GM12891 (cell line): ENCODE measurements around the gene SMC6.

Experiments
- DNase-seq: peaks from one replicate; pipeline ENCODE4 v3.0.0; 2011; ENCODE audit warnings: low spot score; ENCODE audit not compliant: insufficient read length
- FAIRE-seq: peaks from 2 replicates; lab custom pipeline; 2011; peaks lifted over from hg19 to GRCh38; lab: Jason Lieb, UNC
- PAX5 ChIP-seq: IDR thresholded peaks from 2 replicates; pipeline ENCODE4 v1.6.1; 2011; ENCODE audit warnings: low read length, moderate library complexity, mild to moderate bottlenecking; ENCODE audit not compliant: insufficient read depth, severe bottlenecking
- POLR2A ChIP-seq: IDR thresholded peaks from 2 replicates; pipeline ENCODE4 v1.6.1; 2011; ENCODE audit warnings: low read depth, low read length, control low read depth
- POLR2AphosphoS5 ChIP-seq: IDR thresholded peaks from 2 replicates; pipeline ENCODE4 v1.6.1; 2011; ENCODE audit warnings: low read depth, low read length, control low read depth
- POU2F2 ChIP-seq: IDR thresholded peaks from 2 replicates; pipeline ENCODE4 v1.6.1; 2011; ENCODE audit warnings: low read depth, mild to moderate bottlenecking, control low read depth, low read length, moderate library complexity
- SPI1 ChIP-seq: IDR thresholded peaks from 2 replicates; pipeline ENCODE4 v1.6.1; 2011; ENCODE audit warnings: low read depth, low read length, control low read depth
- TAF1 ChIP-seq: IDR thresholded peaks from 2 replicates; pipeline ENCODE4 v1.6.1; 2011; ENCODE audit warnings: low read depth, low read length, control low read depth

SMC6 gene

DNA sequence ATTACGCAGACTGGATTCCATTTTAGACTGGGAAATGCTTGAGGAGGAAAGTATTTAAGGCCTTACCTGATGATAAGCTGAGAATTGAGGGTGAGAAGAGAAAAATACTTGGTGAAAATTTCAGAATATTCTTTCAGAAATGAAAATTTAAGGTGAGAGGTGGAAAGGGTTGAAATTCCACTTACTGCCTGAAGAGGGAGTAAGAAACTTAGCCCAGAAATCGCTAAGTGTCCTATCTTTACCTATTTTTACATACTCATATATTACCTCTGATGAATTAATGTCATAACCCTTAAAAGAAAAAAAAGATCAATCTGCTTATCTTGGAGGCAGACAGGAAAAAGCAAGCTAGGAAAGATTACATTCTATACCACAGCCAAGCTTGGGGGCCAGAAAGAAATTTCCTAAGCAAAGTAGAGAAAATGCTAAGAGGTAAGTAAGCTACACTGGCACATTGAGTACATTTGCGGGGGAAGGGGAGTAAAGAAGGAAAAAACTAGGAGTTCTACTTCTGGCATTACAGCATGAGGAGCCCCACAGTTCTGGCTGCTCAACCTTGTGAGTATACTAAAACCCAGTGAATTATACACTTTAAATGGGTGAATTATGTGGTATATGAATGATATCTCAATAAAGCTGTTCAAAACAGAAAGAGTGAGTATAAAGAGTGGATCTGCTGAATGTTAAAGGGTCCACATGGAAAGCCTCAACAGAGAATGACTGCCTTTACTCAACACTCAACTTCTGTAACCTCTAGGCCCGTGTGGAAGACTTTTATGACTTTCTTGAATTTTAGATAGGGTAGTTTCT, 33.8 kb downstream of the SMC6 start:
- TF ChIP-seq POU2F2 (no peak), TAF1 (no peak), POLR2A (no peak), POLR2AphosphoS5 (no peak), PAX5 (no peak), SPI1 (no peak)
- DNase-seq = no peak
- peak; percentile 45 for FAIRE-seq

- no peak for TF ChIP-seq POLR2AphosphoS5
- TF ChIP-seq POLR2A = no peak
- TF ChIP-seq PAX5 = no peak
- DNase-seq = no peak
- no peak for FAIRE-seq
Measured at GRCh38 chr2:17718689-17719088, 34.9 kb downstream of the SMC6 start.

- no peak for DNase-seq
- no peak for TF ChIP-seq SPI1
- no peak for TF ChIP-seq POU2F2
- TF ChIP-seq POLR2AphosphoS5 = no peak
- FAIRE-seq = no peak
Measured at GRCh38 chr2:17717666-17718065, 35.9 kb downstream of the SMC6 start.

DNA sequence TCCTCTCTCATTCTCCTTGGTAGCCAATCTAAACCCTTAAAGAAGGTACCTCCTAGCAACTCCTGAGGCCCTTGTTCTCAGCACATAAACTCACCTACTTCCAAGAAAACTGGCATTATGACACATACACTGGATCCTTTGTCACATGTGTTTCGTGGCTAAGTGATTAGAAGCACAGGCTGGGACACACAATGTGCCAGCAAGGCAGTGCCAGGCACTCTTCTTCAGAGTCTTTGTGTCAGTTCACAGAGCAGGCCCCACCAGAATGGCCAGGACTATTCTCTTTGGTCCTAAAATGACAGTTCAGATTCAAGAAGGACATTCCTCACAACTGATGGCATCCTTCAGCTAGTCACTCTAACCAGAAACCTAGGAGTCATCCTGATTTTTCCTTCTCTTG, 40.3 kb downstream of the SMC6 start:
- no peak for DNase-seq
- peak; percentile 5 for FAIRE-seq
- TF ChIP-seq POLR2A = no peak
- TF ChIP-seq TAF1 = no peak
- no peak for TF ChIP-seq SPI1
- no peak for TF ChIP-seq POLR2AphosphoS5
- no peak for TF ChIP-seq POU2F2

- TF ChIP-seq PAX5 = no peak
- no peak for TF ChIP-seq POLR2A
- TF ChIP-seq TAF1 = no peak
- TF ChIP-seq POU2F2 = no peak
- no peak for TF ChIP-seq SPI1
- TF ChIP-seq POLR2AphosphoS5 = no peak
- DNase-seq = no peak
Measured at GRCh38 chr2:17710547-17711248, 42.9 kb downstream of the SMC6 start.

DNA sequence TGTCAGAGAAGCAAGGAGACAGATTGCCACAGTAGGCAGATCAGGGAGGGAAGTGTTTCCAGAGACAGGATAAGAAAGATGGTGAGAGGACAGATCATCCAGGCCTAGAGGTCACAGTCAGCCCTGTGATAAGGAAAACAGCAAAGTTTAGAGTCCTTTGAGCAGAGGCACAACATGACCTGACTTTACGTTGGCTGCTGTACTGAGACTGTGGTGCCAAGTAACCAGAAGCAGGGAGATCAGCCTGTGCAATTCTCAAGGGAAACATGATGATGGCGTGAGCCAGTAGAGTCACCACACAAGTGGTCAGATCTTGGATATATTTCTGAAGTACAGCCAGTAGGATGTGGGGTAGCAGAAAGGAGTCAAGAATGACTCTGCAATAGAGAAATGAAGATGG, 43.7 kb downstream of the SMC6 start:
- no peak for DNase-seq
- FAIRE-seq = no peak
- TF ChIP-seq TAF1 = no peak
- TF ChIP-seq POU2F2 = no peak
- TF ChIP-seq PAX5 = no peak
- TF ChIP-seq POLR2AphosphoS5 = no peak
- TF ChIP-seq SPI1 = no peak
- no peak for TF ChIP-seq POLR2A

More at GRCh38 chr2:17710547-17711248, 42.9 kb downstream of the SMC6 start:
- no peak for FAIRE-seq

DNA sequence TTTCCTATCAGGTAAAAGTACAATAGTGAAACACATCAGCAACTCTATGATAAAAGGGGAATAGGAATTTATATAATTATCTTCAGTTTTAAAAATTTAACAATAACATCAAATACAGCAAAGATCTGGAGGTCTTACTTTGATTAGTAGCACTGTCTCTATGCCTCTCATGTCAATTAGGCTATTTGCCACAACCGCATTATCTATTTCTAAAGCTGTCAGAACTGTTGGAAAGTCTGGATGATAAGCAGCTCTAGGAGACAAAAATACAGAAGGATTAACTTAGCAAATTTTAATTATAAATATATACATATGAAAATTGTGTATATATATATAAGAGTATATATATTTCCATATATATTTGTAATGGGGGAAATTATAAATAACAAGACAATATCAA, 45.1 kb downstream of the SMC6 start:
- TF ChIP-seq POLR2AphosphoS5 (no peak), PAX5 (no peak), POLR2A (no peak), TAF1 (no peak), SPI1 (no peak)
- no peak for DNase-seq
- no peak for FAIRE-seq

DNA sequence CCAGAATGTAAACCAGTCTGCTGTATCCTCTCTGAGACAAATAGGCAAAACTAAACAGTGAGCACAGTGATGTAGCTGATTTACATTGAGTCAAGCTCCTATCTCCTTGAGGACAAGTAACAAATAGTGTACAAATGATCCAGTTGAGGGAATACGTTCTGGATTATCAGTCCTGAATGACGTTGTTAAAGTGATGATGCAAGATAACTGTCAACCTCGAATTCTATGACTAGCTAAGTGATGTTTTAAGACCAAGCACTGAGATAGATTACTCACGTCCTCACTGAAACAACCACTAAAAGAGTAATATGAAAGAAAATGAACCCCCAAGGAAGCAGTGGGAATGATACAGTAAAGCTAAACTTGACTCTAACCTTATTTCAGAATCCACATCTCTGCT, 46.8 kb downstream of the SMC6 start:
- DNase-seq = no peak
- no peak for FAIRE-seq
- TF ChIP-seq PAX5 (no peak), POLR2A (no peak), POU2F2 (no peak), TAF1 (no peak), POLR2AphosphoS5 (no peak)

- no peak for FAIRE-seq
- TF ChIP-seq POLR2A (no peak), PAX5 (no peak), SPI1 (no peak)
- no peak for DNase-seq
Measured at GRCh38 chr2:17690776-17691175, 62.8 kb downstream of the SMC6 start.

- FAIRE-seq (no peak), DNase-seq (no peak)
- TF ChIP-seq SPI1 (no peak), POLR2A (no peak), POLR2AphosphoS5 (no peak), POU2F2 (no peak), PAX5 (no peak), TAF1 (no peak)
Measured at GRCh38 chr2:17689010-17689409, 64.6 kb downstream of the SMC6 start.

GRCh38 chr2:17688600-17688999, 65.0 kb downstream of the SMC6 start:
- DNase-seq (no peak), FAIRE-seq (no peak)
- no peak for TF ChIP-seq POLR2A
- TF ChIP-seq POU2F2 = no peak

DNA sequence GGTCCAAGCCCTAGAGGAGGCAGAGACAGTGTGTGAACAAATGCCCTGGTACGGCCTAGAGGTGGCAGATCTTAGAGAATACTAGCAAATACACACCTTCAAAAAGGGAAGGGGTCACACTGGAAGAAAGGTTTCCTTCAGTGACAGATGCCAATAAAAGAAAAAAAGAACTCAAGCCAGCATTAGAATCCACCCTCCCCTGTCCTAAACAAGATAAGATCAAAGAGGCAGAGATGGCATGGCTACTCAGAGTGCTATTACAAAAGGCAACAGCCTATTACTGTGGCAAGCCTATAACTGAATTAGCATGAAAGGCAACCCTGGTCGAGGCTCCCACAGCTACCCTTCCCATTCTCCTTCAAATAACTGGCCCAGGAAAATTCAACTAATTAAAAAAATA, 69.6 kb downstream of the SMC6 start:
- FAIRE-seq (no peak), DNase-seq (no peak)
- no peak for TF ChIP-seq POLR2AphosphoS5
- no peak for TF ChIP-seq SPI1
- no peak for TF ChIP-seq POLR2A
- TF ChIP-seq POU2F2 = no peak
- TF ChIP-seq PAX5 = no peak
- no peak for TF ChIP-seq TAF1
